GM12878 (cell line): ENCODE measurements around the gene NPFFR2. TPM values are rescaled to one million over a fixed set of nuclear protein-coding genes. Genes with fewer than 3 reads are reported as not detected.
A peak's percentile ranks its signal among the peaks of the same experiment; 100 is the strongest.
"Not testable (repeated sequence)": the region's sequence is repeated elsewhere in the genome, so short reads cannot be mapped to it uniquely, and the experiment has no call there.

Source experiments
- ATAC-seq: fragments of 200-7000 bp; cut with Tn5 transposase; 3 replicates; pipeline ENCODE4 v1.9.1; 2020; ENCODE audit warnings: mild to moderate bottlenecking, moderate library complexity
- BruUV-seq: library from RNA; stranded (reverse); fragments of 400-500 nt; replicated peaks from 2 replicates; lab custom pipeline; 2021; lab: Mats Ljungman, UMichigan
- CTCF ChIA-PET: fragments of 300-600 bp; sonication (Branson Sonifier 250); formaldehyde crosslinking; extraction: SDS; loops from one replicate; lab custom pipeline; 2021; ENCODE audit warnings: inconsistent platforms; lab: Yijun Ruan, JAX
- POLR2A ChIA-PET: fragments of 350-600 bp; formaldehyde crosslinking; extraction: SDS; loops from one replicate; lab custom pipeline; 2021; ENCODE audit warnings: inconsistent platforms; lab: Charles Lee
- RAD21 ChIA-PET: fragments of 300-600 bp; sonication (Branson Sonifier 250); formaldehyde crosslinking; loops from one replicate; lab custom pipeline; 2023; ENCODE audit warnings: antibody characterized with exemption; ENCODE audit not compliant: unreplicated experiment; lab: Charles Lee
- SMC1A ChIA-PET: fragments of 300-600 bp; sonication (Branson Sonifier 250); formaldehyde crosslinking; loops from one replicate; lab custom pipeline; 2023; ENCODE audit not compliant: unreplicated experiment, uncharacterized antibody; lab: Charles Lee
- DNase-seq: peaks from one replicate; pipeline ENCODE4 v3.0.0-alpha.2; 2011; ENCODE audit warnings: low read depth, low spot score
- FAIRE-seq: peaks from 3 replicates; lab custom pipeline; 2011; peaks lifted over from hg19 to GRCh38; lab: Jason Lieb, UNC
- H2AFZ ChIP-seq: 2 replicates; pipeline ENCODE4 v1.6.0; 2011; ENCODE audit warnings: low read depth, low read length, control low read depth; ENCODE audit not compliant: control insufficient read depth
- H3K27ac ChIP-seq: 2 replicates; pipeline ENCODE4 v1.5.1; 2011; ENCODE audit warnings: control low read depth; ENCODE audit not compliant: control insufficient read depth, insufficient read depth
- H3K27me3 ChIP-seq, 2 experiments: replicated peaks in 1 of 2; 2 replicates each; pipeline versions ENCODE4 v1.6.0 to v1.6.1; 2011; ENCODE audit warnings: low read length in 1 of 2; ENCODE audit not compliant: control insufficient read depth in 2 of 2, insufficient read depth in 2 of 2
- H3K36me3 ChIP-seq, 2 experiments: 2 replicates each; pipeline ENCODE4 v1.5.1; 2011; ENCODE audit warnings: low read length in 1 of 2; ENCODE audit not compliant: control insufficient read depth in 2 of 2, insufficient read depth in 2 of 2
- H3K4me1 ChIP-seq: 2 replicates; pipeline ENCODE4 v1.6.1; 2011; ENCODE audit warnings: mild to moderate bottlenecking, low read length, moderate library complexity, mixed read lengths; ENCODE audit not compliant: control insufficient read depth, insufficient read depth
- H3K4me2 ChIP-seq: 2 replicates; pipeline ENCODE4 v1.6.0; 2011; ENCODE audit warnings: control low read depth; ENCODE audit not compliant: control insufficient read depth, insufficient read depth
- H3K4me3 ChIP-seq: fragments of 200-600 bp; sonication (generic); 2 replicates; pipeline ENCODE4 v1.5.1; 2016
- H3K79me2 ChIP-seq: 2 replicates; pipeline ENCODE4 v1.6.0; 2011; ENCODE audit warnings: low read length; ENCODE audit not compliant: control insufficient read depth, insufficient read depth
- H3K9ac ChIP-seq: 2 replicates; pipeline ENCODE4 v1.8.0; 2011; ENCODE audit warnings: low read length, control low read depth, mixed read lengths; ENCODE audit not compliant: control insufficient read depth, insufficient read depth
- H3K9me3 ChIP-seq: replicated peaks from 3 replicates; pipeline ENCODE4 v1.5.1; 2011; ENCODE audit warnings: mild to moderate bottlenecking, low read length; ENCODE audit not compliant: control insufficient read depth, insufficient read depth
- H4K20me1 ChIP-seq: 2 replicates; pipeline ENCODE4 v1.6.0; 2011; ENCODE audit not compliant: control insufficient read depth, insufficient read depth
- BACH1 ChIP-seq: fragments of 450-650 bp; IDR thresholded peaks from 2 replicates; pipeline ENCODE4 v1.6.1; 2017; ENCODE audit warnings: mild to moderate bottlenecking, borderline replicate concordance
- CEBPZ ChIP-seq: fragments of 150-350 bp; IDR thresholded peaks from 2 replicates; pipeline ENCODE4 v1.6.1; 2016; ENCODE audit warnings: low read depth, low read length
- CUX1 ChIP-seq: IDR thresholded peaks from 2 replicates; pipeline ENCODE4 v1.6.1; 2012; ENCODE audit warnings: improper control_type of control experiment, low read depth, low read length; ENCODE audit not compliant: insufficient replicate concordance
- HSF1 ChIP-seq: fragments of 150-350 bp; IDR thresholded peaks from 2 replicates; pipeline ENCODE4 v1.6.1; 2014; ENCODE audit warnings: mild to moderate bottlenecking, low read depth, low read length
- IRF3 ChIP-seq: fragments of 450-650 bp; IDR thresholded peaks from 2 replicates; pipeline ENCODE4 v1.6.1; 2014; ENCODE audit warnings: mild to moderate bottlenecking
- MXI1 ChIP-seq: fragments of 150-350 bp; IDR thresholded peaks from 2 replicates; pipeline ENCODE4 v1.6.1; 2011; ENCODE audit warnings: low read depth, mild to moderate bottlenecking, inconsistent platforms, low read length, improper control_type of control experiment
- RCOR1 ChIP-seq: conservative IDR thresholded peaks from 2 replicates; pipeline ENCODE4 v1.6.1; 2012; ENCODE audit warnings: low read depth, low read length, improper control_type of control experiment
- USF1 ChIP-seq: IDR thresholded peaks from 2 replicates; pipeline ENCODE4 v1.6.1; 2011; ENCODE audit warnings: borderline replicate concordance, low read depth, mild to moderate bottlenecking, moderate library complexity, mixed read lengths, low read length; ENCODE audit not compliant: insufficient read depth; ENCODE audit errors: extremely low read length
- WGBS: methylation state at CpG from one replicate; pipeline ENCODE4 v1.1.6; 2016; ENCODE audit warnings: low lambda C conversion rate; ENCODE audit not compliant: insufficient replicate concordance, insufficient coverage; ENCODE audit errors: missing lambda C conversion rate; 5-methylcytosine and 5-hydroxymethylcytosine counted together
- in situ Hi-C: fragments of 300-500 bp; cut with MboI; formaldehyde crosslinking; loops from 9 replicates; pipeline ENCODE4 v1.14.3; 2018; ENCODE audit warnings: mixed read lengths
- intact Hi-C: fragments of 100-400 bp; cut with micrococcal nuclease; formaldehyde crosslinking; loops from one replicate; pipeline ENCODE4 v1.14.2; 2022; ENCODE audit not compliant: unreplicated experiment
- polyA plus RNA-seq, 11 experiments: library from polyadenylated mRNA; depleted of rRNA in 4 of 11; unstranded in 6 of 11; stranded (reverse) in 5 of 11; fragments of >200 nt; fragmentation: Nextera tagmentation in 4 of 11; fragmentation: Illumina TruSeq in 1 of 11; extraction: Ambion mirVana in 4 of 11; extraction: Trizol in 1 of 11; gene quantifications; 1 replicate in 1 of 11; 2 replicates in 10 of 11; pipeline versions ENCODE4 v1.2.1 to v1.2.3, GENCODE V29; 2011 to 2016; ENCODE audit warnings: inconsistent platforms in 2 of 11, missing spikeins in 2 of 11, low read depth in 1 of 11
- total RNA-seq, 4 experiments: library from RNA; depleted of rRNA in 3 of 4; stranded (reverse); fragments of >200 nt in 3 of 4; fragmentation: Illumina TruSeq in 1 of 4; extraction: Trizol in 1 of 4; gene quantifications; 2 replicates each; pipeline versions ENCODE4 v1.2.1 to v1.2.3, GENCODE V29; 2013 to 2021

Gene NPFFR2
- total and polyA plus RNA-seq, 10 of the 15 experiments (the other 5 are each of a cell fraction or from before 2014, with no cell fraction given) = not detected

GRCh38 chr4:72084587-72085011 lies 52.8 kb downstream of the NPFFR2 start (continued):
- TF ChIP-seq CUX1 = no peak
- TF ChIP-seq MXI1 = no peak
- TF ChIP-seq RCOR1 = no peak
- TF ChIP-seq CEBPZ = no peak
- no peak for TF ChIP-seq IRF3
- no peak for TF ChIP-seq HSF1
- TF ChIP-seq BACH1 = no peak
- TF ChIP-seq USF1 = no peak

GRCh38 chr4:72090606-72091005 lies 58.8 kb downstream of the NPFFR2 start:
- H3K4me1 ChIP-seq, H3K4me3 ChIP-seq, H3K79me2 ChIP-seq, H3K27me3 ChIP-seq, H3K9ac ChIP-seq, H3K27ac ChIP-seq, H3K36me3 ChIP-seq, in situ Hi-C loops, H2AFZ ChIP-seq, intact Hi-C loops, H4K20me1 ChIP-seq, H3K9me3 ChIP-seq, DNase-seq, FAIRE-seq, BruUV-seq, POLR2A ChIA-PET: not testable (repeated sequence)
- ChIA-PET CTCF (interaction anchor here (0.9 kb wide), 1 partner anchor 20 kb away, joined by 4 read pairs; no protein-coding TSS in a partner anchor), SMC1A (interaction anchor here (0.8 to 6.5 kb wide), 7 partner anchors 9 to 22 kb away, joined by 3 to 35 read pairs (median 5); no protein-coding TSS in a partner anchor), RAD21 (interaction anchor here (1.4 kb wide), 1 partner anchor 20 kb away, joined by 4 read pairs; no protein-coding TSS in a partner anchor)
- ATAC-seq = peak; percentile 82
- WGBS = 50% methylated on average over 2 of the region's 2 CpGs
- peak overlapping the region; percentile 7; the same call in 1 of the 2 replicates for H3K4me2 ChIP-seq
